Uterus (tissue), 4 donors: ENCODE results near the gene MMAB. TPM values are rescaled to one million over a fixed set of nuclear protein-coding genes. Genes with fewer than 3 reads are reported as not detected.

Source experiments
- DNase-seq, 2 donors: peaks; one replicate each; pipeline ENCODE4 v3.0.0-alpha.2; 2019 to 2020
- H3K27ac ChIP-seq, 2 donors: fragments of 200-600 bp; sonication (generic); 1 replicate in 1 of 2; 2 replicates in 1 of 2; pipeline ENCODE4 v1.5.1; 2016 to 2018
- H3K27me3 ChIP-seq, 2 donors: fragments of 200-600 bp; sonication (generic); one replicate each; pipeline ENCODE4 v1.5.1; 2018 to 2019; ENCODE audit warnings: control low read depth in 1 of 2
- H3K36me3 ChIP-seq, 2 donors: fragments of 200-600 bp; sonication (generic); one replicate each; pipeline ENCODE4 v1.5.1; 2019; ENCODE audit warnings: control low read depth in 1 of 2
- H3K4me1 ChIP-seq, 2 donors: fragments of 200-600 bp; sonication (generic); one replicate each; pipeline ENCODE4 v1.5.1; 2018 to 2019; ENCODE audit warnings: control low read depth in 1 of 2
- H3K4me3 ChIP-seq, 2 donors: fragments of 200-600 bp; sonication (generic); 1 replicate in 1 of 2; 2 replicates in 1 of 2; pipeline ENCODE4 v1.5.1; 2018 to 2019; ENCODE audit warnings: mild to moderate bottlenecking in 1 of 2
- H3K9me3 ChIP-seq, 2 donors: fragments of 200-600 bp; sonication (generic); one replicate each; pipeline ENCODE4 v1.5.1; 2019; ENCODE audit warnings: control low read depth in 1 of 2
- POLR2A ChIP-seq, 2 donors: fragments of 450-650 bp; IDR thresholded peaks; one replicate each; pipeline ENCODE4 v1.6.1; 2016; ENCODE audit warnings: antibody characterized with exemption in 2 of 2, mild to moderate bottlenecking in 1 of 2, moderate library complexity in 1 of 2
- intact Hi-C: fragments of 100-400 bp; cut with DNase I; formaldehyde crosslinking; loops from one replicate; pipeline ENCODE4 v1.15.1; 2023; ENCODE audit warnings: low total_unique reads
- total RNA-seq, 4 donors: library from RNA; depleted of rRNA in 3 of 4; stranded (reverse); fragments of >200 nt in 3 of 4; gene quantifications; one replicate each; pipeline versions ENCODE4 v1.1.0 to v1.2.4, GENCODE V29; 2014 to 2023
- TF ChIP-seq, protein P1 (sequence below), 4 experiments: fragments of 200-600 bp in 2 of 4; fragments of 450-650 bp in 2 of 4; sonication (generic) in 2 of 4; IDR thresholded peaks; one replicate each; pipeline ENCODE4 v1.5.1; 2016 to 2019; ENCODE audit warnings: antibody characterized with exemption in 4 of 4, mild to moderate bottlenecking in 2 of 4, moderate library complexity in 1 of 4
- donor health status: DM: yes; HTN: yes; CAD: no.

Gene MMAB
- total RNA-seq, 4 donors from 2014 or later = 15.0 to 234 (median 21.5) TPM

DNA sequence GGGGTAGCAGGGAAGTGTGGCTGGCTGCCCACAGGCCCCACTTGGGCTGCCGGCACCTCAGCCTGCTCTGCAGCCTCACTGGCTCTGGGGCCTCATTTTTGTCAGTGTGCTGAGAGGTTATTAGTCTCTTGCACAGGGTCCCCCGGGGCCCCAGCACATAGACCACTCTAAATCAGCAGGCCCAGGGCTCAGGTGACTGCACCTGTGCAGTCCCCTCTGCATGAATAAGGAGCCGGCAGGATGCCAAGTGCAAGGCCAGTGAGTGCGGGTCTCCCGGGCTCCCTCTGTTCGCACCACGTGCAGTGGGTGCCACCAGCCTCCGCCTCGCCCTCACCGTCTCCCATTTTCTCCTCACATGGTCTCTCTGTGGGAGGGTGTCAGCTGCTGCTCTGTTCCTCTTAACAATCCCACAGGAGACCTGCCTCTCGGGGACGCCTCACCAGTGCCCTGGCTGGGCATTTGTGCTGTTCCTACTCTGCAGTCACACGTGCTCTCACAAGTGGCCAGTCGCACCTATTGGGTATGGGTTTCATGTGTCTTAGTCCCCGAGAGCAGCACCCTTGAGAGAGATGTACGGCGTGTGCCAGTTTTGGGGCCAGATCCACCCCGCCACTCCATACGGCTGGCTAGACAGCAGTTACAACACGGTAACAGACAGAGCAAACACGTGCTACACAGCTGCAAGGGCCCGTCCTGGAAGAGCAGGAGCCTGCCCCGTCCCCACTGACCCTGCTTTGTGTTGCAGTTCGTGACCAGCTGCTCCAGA, 40.4 kb downstream of the MMAB start:
- no peaks in the 10 kb centered on the region for H3K9me3 ChIP-seq
- no peaks in the 10 kb centered on the region for H3K4me1 ChIP-seq
- no peaks in the 10 kb centered on the region for H3K36me3 ChIP-seq
- no peaks in the 10 kb centered on the region for H3K27me3 ChIP-seq
- H3K27ac ChIP-seq = no peak overlapping the region
- DNase-seq = no peak
- no peak overlapping the region for H3K4me3 ChIP-seq
- intact Hi-C loops = no loop called here
- no peak for TF ChIP-seq POLR2A (IDR thresholded peaks at IDR 0.05)
- TF ChIP-seq, protein P1, sequence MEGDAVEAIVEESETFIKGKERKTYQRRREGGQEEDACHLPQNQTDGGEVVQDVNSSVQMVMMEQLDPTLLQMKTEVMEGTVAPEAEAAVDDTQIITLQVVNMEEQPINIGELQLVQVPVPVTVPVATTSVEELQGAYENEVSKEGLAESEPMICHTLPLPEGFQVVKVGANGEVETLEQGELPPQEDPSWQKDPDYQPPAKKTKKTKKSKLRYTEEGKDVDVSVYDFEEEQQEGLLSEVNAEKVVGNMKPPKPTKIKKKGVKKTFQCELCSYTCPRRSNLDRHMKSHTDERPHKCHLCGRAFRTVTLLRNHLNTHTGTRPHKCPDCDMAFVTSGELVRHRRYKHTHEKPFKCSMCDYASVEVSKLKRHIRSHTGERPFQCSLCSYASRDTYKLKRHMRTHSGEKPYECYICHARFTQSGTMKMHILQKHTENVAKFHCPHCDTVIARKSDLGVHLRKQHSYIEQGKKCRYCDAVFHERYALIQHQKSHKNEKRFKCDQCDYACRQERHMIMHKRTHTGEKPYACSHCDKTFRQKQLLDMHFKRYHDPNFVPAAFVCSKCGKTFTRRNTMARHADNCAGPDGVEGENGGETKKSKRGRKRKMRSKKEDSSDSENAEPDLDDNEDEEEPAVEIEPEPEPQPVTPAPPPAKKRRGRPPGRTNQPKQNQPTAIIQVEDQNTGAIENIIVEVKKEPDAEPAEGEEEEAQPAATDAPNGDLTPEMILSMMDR (IDR thresholded peaks at IDR 0.05) = no peak

DNA sequence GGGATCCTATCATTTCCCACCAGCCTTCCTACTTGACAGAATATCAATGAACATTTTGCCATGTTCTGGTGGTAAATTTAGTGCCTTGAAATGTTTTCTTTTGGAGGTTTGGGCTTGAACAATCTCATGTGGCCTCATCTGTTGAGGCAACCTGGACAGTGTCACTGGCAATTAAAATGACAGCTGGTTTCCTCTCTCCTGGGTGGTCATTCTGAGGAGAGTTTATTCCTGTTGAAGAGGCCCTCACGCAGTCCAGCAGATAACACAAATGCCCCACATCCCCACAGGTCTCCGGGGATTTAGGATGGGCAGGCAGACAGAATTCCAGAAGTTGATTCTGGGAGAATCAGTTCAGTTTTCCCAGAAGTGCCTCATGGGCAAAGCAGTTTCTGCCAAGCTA, 41.9 kb downstream of the MMAB start:
- Histone ChIP-seq H3K4me1 (no peaks in the 10 kb centered on the region), H3K9me3 (no peaks in the 10 kb centered on the region), H3K27me3 (no peaks in the 10 kb centered on the region), H3K36me3 (no peaks in the 10 kb centered on the region), H3K4me3 (no peak overlapping the region), H3K27ac (no peak overlapping the region)
- DNase-seq = no peak
- intact Hi-C loops = no loop called here
- TF ChIP-seq, protein P1 (IDR thresholded peaks at IDR 0.05) = no peak
- TF ChIP-seq POLR2A (IDR thresholded peaks at IDR 0.05) = no peak

DNA sequence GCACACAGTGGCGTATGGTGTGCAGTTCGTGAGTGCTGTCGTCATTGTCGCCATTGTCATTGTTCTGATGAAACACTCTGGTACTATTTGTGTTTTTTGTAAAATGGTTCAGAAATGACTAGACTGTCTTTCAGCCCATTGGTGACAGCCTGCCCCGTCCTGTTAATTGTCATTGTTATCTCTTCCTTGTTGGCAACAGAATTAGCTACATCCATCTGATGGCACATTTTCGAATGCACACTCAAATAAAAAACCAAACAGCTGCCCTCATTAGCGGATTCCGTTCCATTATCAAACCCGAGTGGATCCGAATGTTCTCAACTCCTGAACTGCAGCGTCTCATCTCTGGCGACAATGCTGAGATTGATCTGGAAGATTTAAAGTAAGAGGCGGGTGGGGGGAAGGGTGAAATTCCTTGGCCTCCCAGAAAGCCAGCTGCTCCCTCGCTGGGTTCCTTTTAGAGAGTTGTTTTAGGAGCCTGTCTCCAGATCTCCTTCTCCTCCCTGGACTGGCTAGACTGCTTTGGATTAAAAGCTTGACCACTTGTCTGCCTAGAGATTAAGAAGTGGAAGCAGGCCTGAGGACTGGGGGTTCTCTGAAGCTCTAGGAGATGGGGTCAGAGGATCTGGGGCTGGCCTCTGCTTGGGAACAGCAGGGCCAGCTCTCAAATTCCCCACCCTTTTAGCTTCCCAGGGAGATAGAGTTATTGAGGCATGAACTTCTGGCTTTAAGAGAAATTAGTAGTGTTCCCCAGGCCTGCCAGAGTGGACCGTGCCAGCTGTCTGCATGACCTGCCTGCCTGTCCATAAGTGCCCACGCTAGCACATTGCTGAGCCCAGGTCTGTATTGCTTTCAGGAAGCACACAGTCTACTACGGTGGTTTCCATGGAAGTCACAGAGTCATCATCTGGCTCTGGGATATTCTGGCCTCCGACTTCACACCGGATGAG, 43.3 kb downstream of the MMAB start:
- no peak overlapping the region for H3K4me3 ChIP-seq
- no peaks in the 10 kb centered on the region for H3K36me3 ChIP-seq
- no peak for TF ChIP-seq POLR2A (IDR thresholded peaks at IDR 0.05)
- TF ChIP-seq, protein P1 (IDR thresholded peaks at IDR 0.05) = no peak
- H3K4me1 ChIP-seq = no peaks in the 10 kb centered on the region
- no peaks in the 10 kb centered on the region for H3K9me3 ChIP-seq
- no peaks in the 10 kb centered on the region for H3K27me3 ChIP-seq
- no peak for DNase-seq
- no peak overlapping the region for H3K27ac ChIP-seq
- intact Hi-C loops = no loop called here

DNA sequence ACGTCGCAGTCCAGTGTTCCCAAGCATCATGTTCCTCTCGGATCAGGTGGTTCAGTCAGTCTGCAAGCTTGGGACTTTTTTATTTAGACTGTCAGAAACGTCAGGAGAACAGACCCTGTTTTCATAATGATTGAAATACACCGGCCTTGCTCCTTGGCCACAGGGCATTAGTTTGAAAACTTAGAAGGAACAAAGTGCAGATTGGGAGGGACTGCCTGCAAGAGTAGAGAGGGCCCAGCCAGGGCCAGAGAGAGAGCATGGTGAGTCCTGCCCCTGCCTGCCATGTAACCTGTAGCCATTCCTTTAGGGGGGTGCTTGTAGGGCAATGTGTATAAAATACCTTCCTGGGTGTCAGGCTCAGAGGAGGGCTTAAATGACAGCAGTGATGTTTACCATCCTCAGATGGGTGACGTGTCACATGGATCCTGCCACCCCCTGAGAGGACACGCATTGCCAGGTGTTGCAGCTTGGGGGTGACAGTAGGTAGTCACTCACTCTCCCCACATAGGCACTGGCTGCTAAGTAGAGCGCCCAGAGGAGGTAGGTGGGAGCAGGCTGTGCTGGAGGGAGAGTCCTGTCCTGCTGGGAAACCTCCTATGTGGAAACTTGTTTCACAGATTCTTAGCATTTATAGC, 45.7 kb downstream of the MMAB start:
- no peaks in the 10 kb centered on the region for H3K36me3 ChIP-seq
- no peaks in the 10 kb centered on the region for H3K9me3 ChIP-seq
- DNase-seq = no peak
- no peak overlapping the region for H3K4me3 ChIP-seq
- H3K4me1 ChIP-seq = no peaks in the 10 kb centered on the region
- TF ChIP-seq POLR2A (IDR thresholded peaks at IDR 0.05) = no peak
- TF ChIP-seq, protein P1 (IDR thresholded peaks at IDR 0.05) = no peak
- no peak overlapping the region for H3K27ac ChIP-seq
- intact Hi-C loops = no loop called here
- no peaks in the 10 kb centered on the region for H3K27me3 ChIP-seq
